Calu3 (cell line): ENCODE measurements around the gene RILP. TPM values are rescaled to one million over a fixed set of nuclear protein-coding genes. Genes with fewer than 3 reads are reported as not detected.

Source experiments
- BruUV-seq: library from RNA; stranded (reverse); fragments of 400-500 nt; replicated peaks from 2 replicates; lab custom pipeline; 2021; lab: Mats Ljungman, UMichigan
- CTCF ChIA-PET: fragments of 300-600 bp; sonication (Branson Sonifier 250); formaldehyde crosslinking; loops from one replicate; lab custom pipeline; 2022; ENCODE audit warnings: antibody characterized with exemption; lab: Charles Lee
- DNase-seq: peaks from one replicate; pipeline ENCODE4 v3.0.0; 2022
- H3K27ac Mint-ChIP-seq: one replicate; pipeline ENCODE4 v1.8.0; 2022; ENCODE audit warnings: mixed read lengths; ENCODE audit not compliant: unreplicated experiment
- H3K27me3 Mint-ChIP-seq: one replicate; pipeline ENCODE4 v1.8.0; 2022; ENCODE audit warnings: mixed read lengths; ENCODE audit not compliant: unreplicated experiment
- H3K36me3 Mint-ChIP-seq: one replicate; pipeline ENCODE4 v1.8.0; 2022; ENCODE audit warnings: mild to moderate bottlenecking, moderate library complexity, mixed read lengths; ENCODE audit not compliant: insufficient read depth, unreplicated experiment
- H3K4me1 Mint-ChIP-seq: one replicate; pipeline ENCODE4 v1.8.0; 2022; ENCODE audit warnings: mild to moderate bottlenecking, low read depth, mixed read lengths; ENCODE audit not compliant: unreplicated experiment
- H3K4me3 Mint-ChIP-seq: one replicate; pipeline ENCODE4 v1.8.0; 2022; ENCODE audit warnings: mild to moderate bottlenecking, low read depth, moderate library complexity, mixed read lengths; ENCODE audit not compliant: unreplicated experiment
- H3K9me3 Mint-ChIP-seq: one replicate; pipeline ENCODE4 v1.8.0; 2022; ENCODE audit warnings: low read depth, mixed read lengths; ENCODE audit not compliant: unreplicated experiment
- CTCF ChIP-seq: fragments of 200-600 bp; IDR thresholded peaks from one replicate; pipeline ENCODE4 v1.8.0; 2022; ENCODE audit warnings: antibody characterized with exemption; ENCODE audit not compliant: unreplicated experiment
- intact Hi-C: fragments of 100-400 bp; cut with micrococcal nuclease; formaldehyde crosslinking; loops from one replicate; pipeline ENCODE4 v1.10.0; 2022; ENCODE audit not compliant: unreplicated experiment
- total RNA-seq: library from RNA; stranded (reverse); gene quantifications from 2 replicates; pipeline ENCODE4 v1.2.3, GENCODE V29; 2022

RILP gene
- total RNA-seq, 1 experiment from 2014 or later, result 1.8 TPM

GRCh38 chr17:1605681-1606351 lies 43.9 kb downstream of the RILP start:
- intact Hi-C loops, result no loop called here
- no peak for DNase-seq
- H3K27me3 Mint-ChIP-seq, result no peaks in the 10 kb centered on the region
- H3K4me3 Mint-ChIP-seq, result no peak overlapping the region
- no peak for TF ChIP-seq CTCF
- H3K4me1 Mint-ChIP-seq, result no peaks in the 10 kb centered on the region
- no peak overlapping the region for H3K27ac Mint-ChIP-seq
- no peaks in the 10 kb centered on the region for H3K9me3 Mint-ChIP-seq
- no peaks in the 10 kb centered on the region for H3K36me3 Mint-ChIP-seq
- CTCF ChIA-PET, result no interaction called here
- no TSS peak for BruUV-seq

GRCh38 chr17:1604831-1605528 lies 44.7 kb downstream of the RILP start:
- no peak for TF ChIP-seq CTCF
- BruUV-seq, result no TSS peak
- no peak overlapping the region for H3K4me3 Mint-ChIP-seq
- H3K27me3 Mint-ChIP-seq, result no peaks in the 10 kb centered on the region
- H3K9me3 Mint-ChIP-seq, result no peaks in the 10 kb centered on the region
- no peak overlapping the region for H3K27ac Mint-ChIP-seq
- H3K4me1 Mint-ChIP-seq, result no peaks in the 10 kb centered on the region
- CTCF ChIA-PET, result no interaction called here
- intact Hi-C loops, result no loop called here
- H3K36me3 Mint-ChIP-seq, result no peaks in the 10 kb centered on the region
- no peak for DNase-seq

- intact Hi-C loops, result no loop called here
Measured at GRCh38 chr17:1601571-1601970, 48.1 kb downstream of the RILP start.

More at GRCh38 chr17:1601571-1601970, 48.1 kb downstream of the RILP start:
- Mint-ChIP-seq H3K36me3 (no peaks in the 10 kb centered on the region), H3K4me1 (no peaks in the 10 kb centered on the region), H3K27me3 (no peaks in the 10 kb centered on the region), H3K9me3 (no peaks in the 10 kb centered on the region), H3K27ac (no peak overlapping the region), H3K4me3 (no peak overlapping the region)
- DNase-seq, result no peak
- no TSS peak for BruUV-seq
- CTCF ChIA-PET, result no interaction called here
- TF ChIP-seq CTCF, result no peak
